ENCODE measurements around the gene VWCE.
"Not testable (repeated sequence)": the region's sequence is repeated elsewhere in the genome, so short reads cannot be mapped to it uniquely, and the experiment has no call there.

VWCE gene

GRCh38 chr11:61249201-61249600 lies 45.9 kb downstream of the VWCE start:
- not testable (repeated sequence) for H3K4me3 ChIP-seq (ENCODE audit: low read length); DNase-seq (ENCODE audit: low read depth)

- not testable (repeated sequence) for H3K4me3 ChIP-seq (ENCODE audit: low read length); DNase-seq (ENCODE audit: low read depth)
These were observed 47.0 kb downstream of the VWCE start for GRCh38 chr11:61248071-61248470.

- H3K4me3 ChIP-seq (ENCODE audit: low read length); DNase-seq (ENCODE audit: low read depth): not testable (repeated sequence)
These were observed 49.7 kb downstream of the VWCE start for GRCh38 chr11:61245284-61245964.

GRCh38 chr11:61241526-61241925 lies 53.6 kb downstream of the VWCE start:
- DNase-seq (ENCODE audit: low read depth), result not testable (repeated sequence)

GRCh38 chr11:61240875-61241274 lies 54.2 kb downstream of the VWCE start, which contains the start of gene PGA5:
PGA5 (plus strand) TSS chr11:61241175; CDS start chr11:61241227, 52 bp downstream.
- H3K4me3 ChIP-seq (ENCODE audit: low read length); DNase-seq (ENCODE audit: low read depth): not testable (repeated sequence)

More at GRCh38 chr11:61241526-61241925, 53.6 kb downstream of the VWCE start:
- H3K4me3 ChIP-seq (ENCODE audit: low read length), result not testable (repeated sequence)

- not testable (repeated sequence) for DNase-seq (ENCODE audit: low read depth); H3K4me3 ChIP-seq (ENCODE audit: low read length)
These were observed 54.8 kb downstream of the VWCE start for GRCh38 chr11:61240288-61240687.

GRCh38 chr11:61237130-61237529 lies 58.0 kb downstream of the VWCE start:
- not testable (repeated sequence) for DNase-seq (ENCODE audit: low read depth); H3K4me3 ChIP-seq (ENCODE audit: low read length)

GRCh38 chr11:61232548-61233145 lies 62.5 kb downstream of the VWCE start:
- not testable (repeated sequence) for DNase-seq (ENCODE audit: low read depth); H3K4me3 ChIP-seq (ENCODE audit: low read length)

- H3K4me3 ChIP-seq (ENCODE audit: low read length); DNase-seq (ENCODE audit: low read depth): not testable (repeated sequence)
These were observed 63.5 kb downstream of the VWCE start for GRCh38 chr11:61231585-61231984.

- not testable (repeated sequence) for H3K4me3 ChIP-seq (ENCODE audit: low read length); DNase-seq (ENCODE audit: low read depth)
These were observed 64.1 kb downstream of the VWCE start for GRCh38 chr11:61231033-61231432.

- not testable (repeated sequence) for DNase-seq (ENCODE audit: low read depth); H3K4me3 ChIP-seq (ENCODE audit: low read length)
These were observed 65.7 kb downstream of the VWCE start for GRCh38 chr11:61229458-61229857.

- H3K4me3 ChIP-seq (ENCODE audit: low read length); DNase-seq (ENCODE audit: low read depth): not testable (repeated sequence)
These were observed 68.5 kb downstream of the VWCE start for GRCh38 chr11:61226457-61227137.

- not testable (repeated sequence) for H3K4me3 ChIP-seq (ENCODE audit: low read length); DNase-seq (ENCODE audit: low read depth)
These were observed 72.4 kb downstream of the VWCE start for GRCh38 chr11:61222692-61223091.

GRCh38 chr11:61222047-61222446 lies 73.1 kb downstream of the VWCE start, which contains the start of gene PGA4:
PGA4 (plus strand) TSS chr11:61222347; CDS start chr11:61222401, 54 bp downstream.
- not testable (repeated sequence) for H3K4me3 ChIP-seq (ENCODE audit: low read length)

GRCh38 chr11:61219016-61219415 lies 76.1 kb downstream of the VWCE start:
- not testable (repeated sequence) for H3K4me3 ChIP-seq (ENCODE audit: low read length); DNase-seq (ENCODE audit: low read depth)

More at GRCh38 chr11:61222047-61222446, 73.1 kb downstream of the VWCE start, which contains the start of gene PGA4:
- DNase-seq (ENCODE audit: low read depth), result not testable (repeated sequence)

- not testable (repeated sequence) for H3K4me3 ChIP-seq (ENCODE audit: low read length); DNase-seq (ENCODE audit: low read depth)
These were observed 76.8 kb downstream of the VWCE start for GRCh38 chr11:61218306-61218705.

- H3K4me3 ChIP-seq (ENCODE audit: low read length); DNase-seq (ENCODE audit: low read depth): not testable (repeated sequence)
These were observed 81.3 kb downstream of the VWCE start for GRCh38 chr11:61213711-61214324.

- DNase-seq (ENCODE audit: low read depth); H3K4me3 ChIP-seq (ENCODE audit: low read length): not testable (repeated sequence)
These were observed 82.9 kb downstream of the VWCE start for GRCh38 chr11:61212202-61212601.

- not testable (repeated sequence) for H3K4me3 ChIP-seq (ENCODE audit: low read length)
These were observed 83.7 kb downstream of the VWCE start for GRCh38 chr11:61211327-61211952.

More at GRCh38 chr11:61211327-61211952, 83.7 kb downstream of the VWCE start:
- not testable (repeated sequence) for DNase-seq (ENCODE audit: low read depth)
